Testis (tissue), 3 donors: ENCODE data around the gene CNST. TPM values are rescaled to one million over a fixed set of nuclear protein-coding genes. Genes with fewer than 3 reads are reported as not detected.
"Not testable (repeated sequence)": the region's sequence is repeated elsewhere in the genome, so short reads cannot be mapped to it uniquely, and the experiment has no call there.

Source experiments
- DNase-seq: peaks from one replicate; pipeline ENCODE4 v3.0.0-alpha.2; 2019
- H3K27ac ChIP-seq, 2 donors: fragments of 200-600 bp; sonication (generic); one replicate each; pipeline ENCODE4 v1.5.1; 2019
- H3K27me3 ChIP-seq: fragments of 200-600 bp; sonication (generic); one replicate; pipeline ENCODE4 v1.5.1; 2019
- H3K36me3 ChIP-seq: fragments of 200-600 bp; sonication (generic); one replicate; pipeline ENCODE4 v1.5.1; 2017; ENCODE audit warnings: low read depth; ENCODE audit errors: missing control alignments
- H3K4me1 ChIP-seq: fragments of 200-600 bp; sonication (generic); one replicate; pipeline ENCODE4 v1.5.1; 2019
- H3K4me3 ChIP-seq, 2 donors: fragments of 200-600 bp; sonication (generic); one replicate each; pipeline ENCODE4 v1.5.1; 2017 to 2019
- H3K9me3 ChIP-seq: fragments of 200-600 bp; sonication (generic); one replicate; pipeline ENCODE4 v1.5.1; 2017
- CTCF ChIP-seq, 3 experiments: fragments of 450-650 bp in 2 of 3; fragments of 200-600 bp in 1 of 3; sonication (generic) in 1 of 3; IDR thresholded peaks; one replicate each; pipeline ENCODE4 v1.5.1; 2016 to 2019; ENCODE audit warnings: antibody characterized with exemption in 3 of 3, mild to moderate bottlenecking in 2 of 3, moderate library complexity in 1 of 3
- POLR2A ChIP-seq: fragments of 450-650 bp; IDR thresholded peaks from one replicate; pipeline ENCODE4 v1.6.1; 2017; ENCODE audit warnings: antibody characterized with exemption, mild to moderate bottlenecking, moderate library complexity
- WGBS, 2 donors: methylation state at CpG; one replicate each; pipeline ENCODE4 v1.1.5; 2018; 5-methylcytosine and 5-hydroxymethylcytosine counted together
- intact Hi-C: fragments of 100-400 bp; cut with DNase I; formaldehyde crosslinking; loops from one replicate; pipeline ENCODE4 v1.15.1; 2023; ENCODE audit warnings: low total_unique reads
- polyA plus RNA-seq: library from polyadenylated mRNA; stranded (reverse); fragments of 350-450 nt; fragmentation: Illumina TruSeq; extraction: RNeasy Lipid Tissue Mini Kit (QIAGEN cat#74804); gene quantifications from one replicate; pipeline ENCODE4 v1.2.3, GENCODE V29; 2014; ENCODE audit warnings: low read depth, low replicate concordance; ENCODE audit not compliant: insufficient read depth
- total RNA-seq, 2 donors: library from RNA; depleted of rRNA; stranded (reverse); fragments of >200 nt; gene quantifications; one replicate each; pipeline ENCODE4 v1.2.3, GENCODE V29; 2016

Gene CNST
- total and polyA plus RNA-seq, 3 donors from 2014 or later: 26.6 to 61.6 (median 56.7) TPM

DNA sequence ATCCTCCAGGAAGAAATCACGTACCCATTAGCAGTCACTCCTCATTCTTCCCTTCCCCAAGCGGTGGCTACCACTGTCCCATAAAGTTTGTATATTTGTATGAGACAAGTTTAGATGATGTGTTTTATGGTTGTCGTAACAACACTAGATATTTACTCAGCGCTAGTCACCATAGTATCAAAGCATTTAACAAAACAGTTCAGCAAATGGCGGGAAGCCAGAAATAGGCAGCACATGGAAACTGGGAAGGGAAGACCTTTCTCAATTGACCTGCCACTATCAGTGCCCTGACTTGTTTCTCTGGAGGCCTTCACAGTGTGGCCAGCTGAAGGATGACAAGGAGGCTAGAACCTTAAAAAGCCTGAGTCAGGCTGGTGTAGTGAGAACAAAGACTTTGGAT, 31.1 kb downstream of the CNST start:
- 80 to 91% methylated on average over 5 of the region's 5 CpGs for WGBS, 2 donors
- Histone ChIP-seq H3K9me3 (no peaks in the 10 kb centered on the region), H3K36me3 (no peaks in the 10 kb centered on the region), H3K27me3 (no peaks in the 10 kb centered on the region), H3K4me3 (no peak overlapping the region), H3K27ac (no peak overlapping the region), H3K4me1 (peaks cover 9% of the 10 kb centered on the region)
- TF ChIP-seq POLR2A (no peak), CTCF (IDR thresholded peaks at IDR 0.05) (no peak)
- DNase-seq: no peak
- intact Hi-C loops: no loop called here

DNA sequence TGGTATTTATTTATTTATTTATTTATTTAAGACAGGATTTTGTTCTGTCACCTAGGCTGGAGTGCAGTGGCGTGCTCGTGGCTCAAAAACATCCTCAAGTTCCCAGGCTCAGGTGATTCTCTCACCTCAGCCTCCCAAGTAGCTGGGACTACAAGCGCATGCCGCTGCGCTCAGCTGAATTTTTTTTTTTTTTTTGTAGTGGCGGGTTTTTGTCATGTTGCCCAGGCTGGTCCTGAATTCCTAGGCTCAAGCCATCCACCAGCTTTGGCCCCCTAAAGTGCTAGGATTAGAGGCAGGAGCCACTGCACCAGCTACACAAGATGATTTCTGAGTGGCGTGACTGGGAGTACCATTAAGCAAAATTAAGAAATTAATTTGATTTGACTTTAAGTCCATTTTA, 31.7 kb downstream of the CNST start:
- 93 to 98% methylated on average over 7 of the region's 7 CpGs for WGBS, 2 donors
- Histone ChIP-seq H3K27me3 (no peaks in the 10 kb centered on the region), H3K27ac (no peak overlapping the region), H3K4me1 (peaks cover 8% of the 10 kb centered on the region), H3K4me3 (no peak overlapping the region), H3K9me3 (no peaks in the 10 kb centered on the region), H3K36me3 (no peaks in the 10 kb centered on the region)
- TF ChIP-seq POLR2A: no peak
- TF ChIP-seq CTCF (IDR thresholded peaks at IDR 0.05): no peak
- DNase-seq: no peak
- intact Hi-C loops: no loop called here

DNA sequence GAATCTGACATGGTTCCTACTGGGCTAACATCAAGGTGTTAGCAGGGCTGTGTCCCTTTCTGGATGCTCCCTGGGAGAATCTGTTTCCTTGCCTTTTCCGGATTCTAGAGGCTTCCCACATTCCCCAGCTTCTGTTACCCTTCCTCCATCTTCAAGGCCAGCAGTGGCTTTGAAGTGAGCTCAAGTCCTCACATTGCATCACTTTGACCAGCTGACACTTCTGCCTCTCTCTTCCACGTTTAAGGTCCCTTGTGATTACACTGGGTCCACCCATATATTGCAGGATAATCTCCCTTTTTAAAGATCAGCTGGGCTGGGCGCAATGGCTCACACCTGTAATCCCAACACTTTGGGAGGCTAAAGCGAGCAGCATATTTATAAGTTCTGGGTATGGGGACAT, 33.1 kb downstream of the CNST start:
- WGBS, 2 donors: 64 to 67% methylated on average over 4 of the region's 4 CpGs
- no peak overlapping the region for H3K4me3 ChIP-seq
- H3K27me3 ChIP-seq: no peaks in the 10 kb centered on the region
- H3K36me3 ChIP-seq: no peaks in the 10 kb centered on the region
- no peaks in the 10 kb centered on the region for H3K9me3 ChIP-seq
- no peak overlapping the region for H3K27ac ChIP-seq
- no peak for TF ChIP-seq POLR2A
- TF ChIP-seq CTCF (IDR thresholded peaks at IDR 0.05): no peak
- DNase-seq: no peak
- intact Hi-C loops: no loop called here
- peaks cover 8% of the 10 kb centered on the region for H3K4me1 ChIP-seq

DNA sequence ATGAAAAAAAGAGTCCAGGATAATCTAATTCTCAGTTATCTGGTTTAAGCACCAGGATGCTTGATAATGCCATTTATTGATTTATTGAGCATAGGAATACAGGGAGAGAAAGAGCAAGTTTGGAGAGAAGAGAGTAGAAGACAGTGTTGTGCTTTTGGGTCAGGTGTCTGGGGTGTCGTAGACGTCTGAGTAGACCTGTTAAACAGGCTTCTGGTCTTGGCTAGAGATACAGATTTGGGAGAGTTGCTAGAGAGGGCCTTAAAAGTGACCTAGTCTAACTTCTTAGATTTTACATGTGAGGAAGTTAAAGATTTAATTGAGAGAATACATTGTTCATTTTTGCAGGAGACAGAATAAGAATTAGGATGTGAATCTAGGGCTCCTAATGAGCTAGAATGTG, 34.3 kb downstream of the CNST start:
- Histone ChIP-seq H3K27me3 (no peaks in the 10 kb centered on the region), H3K4me1 (peaks cover 8% of the 10 kb centered on the region), H3K4me3 (no peak overlapping the region), H3K36me3 (no peaks in the 10 kb centered on the region), H3K9me3 (no peaks in the 10 kb centered on the region), H3K27ac (no peak overlapping the region)
- intact Hi-C loops: no loop called here
- 84 to 85% methylated on average over 2 of the region's 2 CpGs for WGBS, 2 donors
- DNase-seq: no peak
- no peak for TF ChIP-seq CTCF (IDR thresholded peaks at IDR 0.05)
- TF ChIP-seq POLR2A: no peak

GRCh38 chr1:246602194-246602593, 35.9 kb downstream of the CNST start:
- intact Hi-C loops: no loop called here
- no peaks in the 10 kb centered on the region for H3K9me3 ChIP-seq
- no peak for DNase-seq
- no peak overlapping the region for H3K4me3 ChIP-seq
- H3K36me3 ChIP-seq: no peaks in the 10 kb centered on the region
- peak overlapping the region in 1 of 2 donors; percentile 3 for H3K27ac ChIP-seq
- 70 to 82% methylated on average over 3 of the region's 3 CpGs for WGBS, 2 donors
- no peaks in the 10 kb centered on the region for H3K27me3 ChIP-seq
- H3K4me1 ChIP-seq: peaks cover 8% of the 10 kb centered on the region
- TF ChIP-seq CTCF (IDR thresholded peaks at IDR 0.05) (no peak), POLR2A (no peak)

DNA sequence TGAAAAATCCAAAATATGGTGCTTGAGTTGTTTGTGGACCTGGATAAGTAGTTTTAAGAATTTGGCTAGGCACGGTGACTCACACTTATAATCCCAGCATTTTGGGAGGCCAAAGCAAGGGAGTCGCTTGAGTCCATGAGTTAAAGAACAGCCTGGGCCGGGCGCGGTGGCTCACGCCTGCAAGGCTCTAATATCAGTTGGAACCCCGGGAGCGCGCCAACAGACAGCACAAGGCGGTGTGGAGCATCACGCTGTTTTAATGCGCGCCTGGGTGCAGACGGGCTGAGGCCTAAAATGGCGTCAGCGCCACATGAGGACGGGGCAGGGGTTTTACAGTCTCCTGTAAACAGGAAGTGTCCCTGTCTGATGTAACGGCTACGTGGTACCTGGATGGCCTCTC, 39.0 kb downstream of the CNST start:
- H3K36me3 ChIP-seq, intact Hi-C loops, H3K27me3 ChIP-seq, H3K9me3 ChIP-seq: not testable (repeated sequence)
- 76 to 77% methylated on average over 17 to 19 of the region's 19 CpGs for WGBS, 2 donors
- H3K4me3 ChIP-seq: peak overlapping the region; percentile 35 to 42
- DNase-seq: peak; percentile 55
- peaks cover 16% of the 10 kb centered on the region for H3K4me1 ChIP-seq
- H3K27ac ChIP-seq: peak overlapping the region in 1 of 2 donors; percentile 50
